ENCODE data around the gene MAB21L1.

DNA sequence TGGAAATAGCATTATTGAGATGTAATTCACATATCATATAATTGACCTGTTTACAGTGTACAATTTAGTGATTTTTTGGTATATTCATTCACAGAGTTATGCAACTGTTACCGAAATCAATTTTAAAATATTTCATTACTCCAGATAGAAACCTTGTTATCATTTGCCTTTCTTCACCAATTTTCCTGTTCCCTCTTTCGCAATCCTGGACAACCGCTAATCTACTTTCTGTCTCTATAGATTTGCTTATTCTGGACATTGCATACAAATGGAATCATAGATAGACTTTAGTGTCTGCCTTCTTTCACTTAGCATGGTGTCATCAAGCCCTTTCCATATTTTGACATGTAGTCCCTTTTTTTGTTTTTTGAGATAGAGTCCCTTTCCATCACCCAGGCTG, 19.2 kb downstream of the MAB21L1 start:
- no peak for TF ChIP-seq POLR2A (IDR thresholded peaks at IDR 0.05; ENCODE audit: borderline replicate concordance, extremely low read depth, insufficient read depth, insufficient read length)
- TF ChIP-seq, protein P1, sequence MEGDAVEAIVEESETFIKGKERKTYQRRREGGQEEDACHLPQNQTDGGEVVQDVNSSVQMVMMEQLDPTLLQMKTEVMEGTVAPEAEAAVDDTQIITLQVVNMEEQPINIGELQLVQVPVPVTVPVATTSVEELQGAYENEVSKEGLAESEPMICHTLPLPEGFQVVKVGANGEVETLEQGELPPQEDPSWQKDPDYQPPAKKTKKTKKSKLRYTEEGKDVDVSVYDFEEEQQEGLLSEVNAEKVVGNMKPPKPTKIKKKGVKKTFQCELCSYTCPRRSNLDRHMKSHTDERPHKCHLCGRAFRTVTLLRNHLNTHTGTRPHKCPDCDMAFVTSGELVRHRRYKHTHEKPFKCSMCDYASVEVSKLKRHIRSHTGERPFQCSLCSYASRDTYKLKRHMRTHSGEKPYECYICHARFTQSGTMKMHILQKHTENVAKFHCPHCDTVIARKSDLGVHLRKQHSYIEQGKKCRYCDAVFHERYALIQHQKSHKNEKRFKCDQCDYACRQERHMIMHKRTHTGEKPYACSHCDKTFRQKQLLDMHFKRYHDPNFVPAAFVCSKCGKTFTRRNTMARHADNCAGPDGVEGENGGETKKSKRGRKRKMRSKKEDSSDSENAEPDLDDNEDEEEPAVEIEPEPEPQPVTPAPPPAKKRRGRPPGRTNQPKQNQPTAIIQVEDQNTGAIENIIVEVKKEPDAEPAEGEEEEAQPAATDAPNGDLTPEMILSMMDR (IDR thresholded peaks at IDR 0.05 in 2 of 3, conservative IDR thresholded peaks at IDR 0.05 in 1 of 3; ENCODE audit: borderline replicate concordance in 1 of 3, insufficient read depth in 1 of 3, low read depth in 2 of 3, low read length in 2 of 3) = no peak
